IPS-20b (cell line): ENCODE data around the gene TMEM233.

Experiments used
- H3K27ac ChIP-seq: one replicate; pipeline ENCODE4 v1.5.1; 2013; ENCODE audit warnings: low read length
- H3K27me3 ChIP-seq: 2 replicates; pipeline ENCODE4 v1.6.1; 2013; ENCODE audit warnings: mild to moderate bottlenecking, low read length, inconsistent platforms; ENCODE audit not compliant: insufficient read depth
- H3K36me3 ChIP-seq: 2 replicates; pipeline ENCODE4 v1.6.1; 2013; ENCODE audit warnings: low read depth, mild to moderate bottlenecking, inconsistent platforms, low read length, moderate library complexity; ENCODE audit not compliant: insufficient read depth
- H3K4me1 ChIP-seq: 2 replicates; pipeline ENCODE4 v1.6.1; 2013; ENCODE audit warnings: mild to moderate bottlenecking, control low read depth, inconsistent platforms, low read length, moderate library complexity; ENCODE audit not compliant: insufficient read depth
- H3K4me3 ChIP-seq: 2 replicates; pipeline ENCODE4 v1.5.1; 2013; ENCODE audit warnings: mild to moderate bottlenecking, low read length, inconsistent platforms
- H3K9ac ChIP-seq: 2 replicates; pipeline ENCODE4 v1.6.1; 2013; ENCODE audit warnings: low read depth, mild to moderate bottlenecking, inconsistent platforms, low read length, moderate library complexity
- H3K9me3 ChIP-seq: 2 replicates; pipeline ENCODE4 v1.6.1; 2013; ENCODE audit warnings: mild to moderate bottlenecking, low read depth, low read length, inconsistent platforms; ENCODE audit not compliant: insufficient read depth

TMEM233 gene

DNA sequence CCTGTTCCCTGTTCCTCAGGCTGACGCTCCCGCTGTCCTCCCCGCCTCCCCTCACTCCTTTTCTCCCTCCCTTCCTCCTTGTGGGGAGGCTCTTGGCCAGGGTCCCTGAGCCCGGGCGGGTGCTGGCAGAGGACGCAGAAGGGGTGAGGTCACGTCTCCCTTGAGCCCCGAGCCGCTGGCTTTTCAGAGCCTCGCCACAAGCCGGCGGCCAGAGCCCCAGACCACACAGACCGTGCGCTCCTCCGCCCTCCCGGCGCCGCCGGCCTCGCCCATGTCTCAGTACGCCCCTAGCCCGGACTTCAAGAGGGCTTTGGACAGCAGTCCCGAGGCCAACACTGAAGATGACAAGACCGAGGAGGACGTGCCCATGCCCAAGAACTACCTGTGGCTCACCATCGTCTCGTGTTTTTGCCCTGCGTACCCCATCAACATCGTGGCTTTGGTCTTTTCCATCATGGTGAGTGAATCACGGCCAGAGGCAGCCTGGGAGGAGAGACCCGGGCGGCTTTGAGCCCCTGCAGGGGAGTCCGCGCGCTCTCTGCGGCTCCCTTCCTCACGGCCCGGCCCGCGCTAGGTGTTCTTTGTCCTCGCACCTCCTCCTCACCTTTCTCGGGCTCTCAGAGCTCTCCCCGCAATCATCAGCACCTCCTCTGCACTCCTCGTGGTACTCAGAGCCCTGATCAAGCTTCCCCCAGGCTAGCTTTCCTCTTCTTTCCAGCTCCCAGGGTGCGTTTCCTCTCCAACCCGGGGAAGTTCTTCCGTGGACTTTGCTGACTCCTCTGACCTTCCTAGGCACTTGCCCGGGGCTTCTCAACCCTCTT lies at the start of gene TMEM233:
TSS of gene TMEM233 (plus strand) at position 197 of the 821 bp plus-strand sequence. CDS start at position 272, 75 bp downstream.
- H3K4me3 ChIP-seq = peak within 1 kb of the TSS; percentile 80
- no peaks in the 10 kb centered on the region for H3K36me3 ChIP-seq
- H3K27me3 ChIP-seq = peaks cover 95% of the 10 kb centered on the region
- no peak within 1 kb of the TSS for H3K27ac ChIP-seq
- H3K9ac ChIP-seq = peak within 1 kb of the TSS; percentile 37; the same call in 1 of the 2 replicates
- no peaks in the 10 kb centered on the region for H3K9me3 ChIP-seq
- H3K4me1 ChIP-seq = no peaks in the 10 kb centered on the region; the same call in 1 of the 2 replicates

DNA sequence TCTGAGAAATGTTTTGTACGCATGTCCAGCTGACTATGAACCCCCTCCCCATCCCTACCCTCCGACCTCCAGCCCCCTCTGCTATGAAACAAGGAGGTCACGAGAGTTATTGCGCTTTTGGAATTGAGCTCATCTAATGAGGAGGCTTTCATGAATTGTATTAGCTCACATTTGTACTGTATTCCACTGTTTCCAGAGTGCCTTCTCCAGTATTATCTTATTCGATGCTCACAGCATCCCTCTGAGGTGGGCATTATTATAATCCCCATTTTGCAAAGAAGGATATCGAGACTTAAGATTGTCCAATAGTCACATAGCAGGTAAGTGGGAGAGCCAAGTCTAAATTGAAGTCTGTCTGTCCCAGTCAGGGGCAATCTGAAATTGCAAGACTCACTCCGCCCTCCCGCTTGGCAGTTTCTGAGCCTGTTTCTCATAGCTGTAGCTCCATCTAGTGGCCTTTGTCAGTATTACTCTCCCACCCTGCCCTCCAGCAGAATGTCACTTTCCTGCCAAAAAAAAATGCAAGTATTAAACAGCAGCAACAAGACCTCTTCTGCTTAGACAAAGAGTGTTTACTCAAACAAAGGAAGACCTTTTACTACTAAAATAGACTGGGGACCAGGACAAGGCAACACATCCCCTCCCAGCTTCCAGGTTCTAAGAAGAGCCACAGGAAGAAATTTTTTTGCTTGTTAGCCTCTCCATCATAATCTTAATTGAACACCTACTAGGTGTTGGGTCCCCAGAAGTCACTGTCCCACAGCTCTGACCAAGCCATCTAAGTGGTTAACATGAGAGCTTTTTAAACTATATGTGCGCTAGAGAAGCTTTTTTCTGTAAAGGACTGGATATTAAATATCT lies 48.6 kb upstream of the TMEM233 start:
- no peaks in the 10 kb centered on the region for H3K9me3 ChIP-seq
- H3K27me3 ChIP-seq = peaks cover 5% of the 10 kb centered on the region; the same call in 1 of the 2 replicates
- no peak overlapping the region for H3K9ac ChIP-seq
- H3K27ac ChIP-seq = no peak overlapping the region
- no peaks in the 10 kb centered on the region for H3K36me3 ChIP-seq
- no peak overlapping the region for H3K4me3 ChIP-seq
- no peaks in the 10 kb centered on the region for H3K4me1 ChIP-seq

DNA sequence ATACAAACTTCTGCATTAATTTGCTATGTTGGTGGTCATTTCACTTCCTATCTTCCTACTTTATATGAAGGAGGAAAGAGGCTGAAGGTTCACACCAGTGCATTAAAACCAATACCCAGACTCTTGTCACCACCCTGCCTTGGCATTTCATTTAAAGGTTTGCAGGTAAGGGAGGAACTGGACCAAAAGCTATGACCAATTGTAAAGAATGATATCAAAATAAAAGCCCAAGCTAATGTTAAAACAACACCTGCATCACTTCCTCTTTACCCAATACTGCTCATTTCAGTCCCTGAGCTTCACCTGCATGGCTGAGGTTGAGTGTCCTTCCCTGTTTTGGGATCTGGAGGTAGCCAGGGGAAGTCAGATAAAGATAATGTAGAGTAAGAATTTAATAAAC lies 47.2 kb upstream of the TMEM233 start:
- H3K27ac ChIP-seq = no peak overlapping the region
- H3K4me3 ChIP-seq = no peak overlapping the region
- peaks cover 7% of the 10 kb centered on the region; the same call in 1 of the 2 replicates for H3K27me3 ChIP-seq
- no peaks in the 10 kb centered on the region for H3K4me1 ChIP-seq
- no peaks in the 10 kb centered on the region for H3K36me3 ChIP-seq
- no peak overlapping the region for H3K9ac ChIP-seq
- no peaks in the 10 kb centered on the region for H3K9me3 ChIP-seq

DNA sequence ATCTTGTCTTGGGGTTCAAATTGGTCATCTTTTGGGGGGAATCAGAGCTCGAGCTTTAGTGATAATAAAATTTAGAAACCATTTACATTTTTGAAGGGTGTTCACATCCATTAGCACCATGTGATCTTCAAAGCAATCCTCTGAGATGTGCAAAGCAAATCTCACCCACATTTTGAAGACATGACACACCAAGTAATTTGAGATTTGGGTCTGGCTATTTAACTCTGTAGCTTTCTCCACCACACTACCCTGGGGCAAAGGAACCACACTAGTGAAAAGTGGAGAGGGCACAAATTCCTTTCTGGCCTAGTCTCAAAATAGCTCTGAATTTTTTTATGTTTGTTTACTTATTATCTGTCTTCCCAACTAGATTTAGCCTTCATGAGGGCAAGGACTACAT lies 46.6 kb upstream of the TMEM233 start:
- Histone ChIP-seq H3K9ac (no peak overlapping the region), H3K4me1 (no peaks in the 10 kb centered on the region), H3K4me3 (no peak overlapping the region), H3K36me3 (no peaks in the 10 kb centered on the region), H3K27ac (no peak overlapping the region), H3K27me3 (peaks cover 14% of the 10 kb centered on the region; the same call in 1 of the 2 replicates), H3K9me3 (no peaks in the 10 kb centered on the region)

DNA sequence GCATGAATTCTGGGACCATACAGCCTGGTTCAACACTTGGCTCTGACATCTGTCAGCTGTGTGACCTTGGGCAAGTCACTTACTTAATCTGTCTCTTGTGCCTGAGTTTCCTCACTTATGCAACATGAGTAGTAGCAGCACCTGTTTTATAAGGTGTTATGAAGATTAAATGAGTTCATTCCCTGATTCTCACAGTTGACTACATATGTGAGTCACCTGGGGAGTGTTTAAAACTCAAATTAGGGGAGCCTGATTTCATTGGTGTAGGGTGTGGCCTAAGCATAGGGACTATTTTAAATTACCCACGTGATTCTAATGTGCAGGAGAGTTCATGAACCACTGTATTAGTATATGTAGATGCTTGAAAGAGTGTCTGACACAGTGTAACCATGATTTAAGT lies 36.7 kb upstream of the TMEM233 start:
- Histone ChIP-seq H3K27ac (no peak overlapping the region), H3K4me3 (no peak overlapping the region), H3K27me3 (0 out of 2 replicates have a peak, but pooled peaks cover 2% of the 10 kb centered on the region), H3K9ac (no peak overlapping the region), H3K4me1 (no peaks in the 10 kb centered on the region), H3K9me3 (no peaks in the 10 kb centered on the region), H3K36me3 (no peaks in the 10 kb centered on the region)

DNA sequence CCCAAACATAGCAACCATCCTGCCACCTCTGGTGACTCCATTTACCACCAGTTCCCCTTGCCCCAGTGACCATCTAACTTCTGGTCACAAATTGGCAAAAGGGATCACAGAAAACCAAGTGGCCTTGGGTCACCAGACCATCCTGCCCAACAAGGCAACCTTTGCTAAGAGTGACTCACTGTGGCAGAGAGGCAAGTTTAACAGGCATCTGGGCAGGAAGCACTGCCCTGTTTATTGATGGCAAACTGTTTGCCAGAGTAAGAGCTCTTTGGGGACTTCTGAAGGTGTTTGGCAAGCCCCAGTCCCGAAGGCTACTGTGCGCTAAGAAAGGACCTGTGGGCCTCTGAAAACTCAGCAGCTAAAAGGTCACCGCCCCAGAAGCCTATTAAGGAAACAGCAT lies 28.2 kb upstream of the TMEM233 start:
- no peak overlapping the region for H3K27ac ChIP-seq
- no peak overlapping the region for H3K4me3 ChIP-seq
- H3K9me3 ChIP-seq = no peaks in the 10 kb centered on the region
- no peaks in the 10 kb centered on the region for H3K4me1 ChIP-seq
- no peaks in the 10 kb centered on the region for H3K36me3 ChIP-seq
- H3K9ac ChIP-seq = no peak overlapping the region
- no peaks in the 10 kb centered on the region for H3K27me3 ChIP-seq

DNA sequence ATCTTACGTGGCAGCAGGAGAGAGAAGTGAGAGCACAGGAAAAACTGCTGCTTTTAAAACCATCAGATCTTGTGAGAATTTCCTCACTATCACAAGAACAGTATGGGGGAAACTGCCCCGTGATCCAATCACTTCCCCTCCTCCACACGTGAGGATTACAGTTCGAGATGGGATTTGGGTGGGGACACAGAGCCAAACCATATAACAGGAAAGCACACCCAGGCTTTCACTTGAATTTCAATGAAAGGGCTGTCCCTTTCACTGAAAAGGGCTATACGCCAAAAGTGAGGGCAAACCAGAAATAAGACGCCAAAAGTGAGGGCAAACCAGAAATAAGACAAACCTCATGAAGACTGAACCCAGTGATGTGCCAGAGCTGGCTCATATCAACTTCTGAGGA lies 22.8 kb upstream of the TMEM233 start:
- Histone ChIP-seq H3K27me3 (no peaks in the 10 kb centered on the region), H3K36me3 (no peaks in the 10 kb centered on the region), H3K9me3 (no peaks in the 10 kb centered on the region), H3K27ac (no peak overlapping the region), H3K4me3 (no peak overlapping the region), H3K4me1 (no peaks in the 10 kb centered on the region), H3K9ac (no peak overlapping the region)

DNA sequence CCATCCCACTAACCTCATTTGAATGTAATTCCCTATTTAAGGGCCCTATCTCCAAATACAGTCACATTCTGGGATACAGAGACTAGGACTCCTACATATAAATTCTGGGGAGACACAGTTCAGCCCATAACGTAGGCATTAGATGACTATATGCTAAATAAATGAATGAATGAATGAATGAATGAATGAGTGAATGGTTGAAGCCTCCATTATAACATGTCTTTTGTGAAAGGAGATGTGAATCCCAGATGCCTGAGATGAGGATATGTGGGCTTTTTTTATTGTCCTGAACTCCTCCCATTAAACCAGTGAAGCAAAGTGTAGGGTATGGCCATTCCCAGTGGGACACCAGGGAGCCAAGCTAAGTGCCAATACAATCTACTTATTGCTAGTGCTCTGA lies 20.5 kb upstream of the TMEM233 start:
- H3K27ac ChIP-seq = no peak overlapping the region
- no peaks in the 10 kb centered on the region for H3K36me3 ChIP-seq
- H3K9me3 ChIP-seq = no peaks in the 10 kb centered on the region
- H3K4me1 ChIP-seq = no peaks in the 10 kb centered on the region
- H3K27me3 ChIP-seq = no peaks in the 10 kb centered on the region
- H3K9ac ChIP-seq = no peak overlapping the region
- H3K4me3 ChIP-seq = no peak overlapping the region

DNA sequence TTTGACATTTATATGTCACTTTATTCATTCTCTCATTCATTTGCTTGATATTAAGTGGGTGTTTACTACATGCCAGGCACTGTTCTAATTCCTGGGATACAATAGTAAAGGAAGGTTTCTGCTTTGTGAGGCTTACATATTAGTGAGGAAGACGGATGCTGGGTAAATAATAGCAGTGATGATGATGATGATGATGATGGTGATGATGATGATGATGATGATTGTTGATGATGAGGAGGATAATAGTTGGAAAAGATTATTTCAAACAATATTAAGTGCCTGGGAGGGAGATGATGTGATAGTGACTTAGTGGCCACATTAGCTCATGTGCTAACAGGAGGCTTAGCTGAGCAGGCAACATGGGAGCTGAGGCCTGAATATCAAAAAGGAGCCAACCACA lies 19.3 kb upstream of the TMEM233 start:
- H3K4me3 ChIP-seq = no peak overlapping the region
- no peak overlapping the region for H3K27ac ChIP-seq
- no peak overlapping the region for H3K9ac ChIP-seq
- H3K27me3 ChIP-seq = no peaks in the 10 kb centered on the region
- no peaks in the 10 kb centered on the region for H3K9me3 ChIP-seq
- H3K36me3 ChIP-seq = no peaks in the 10 kb centered on the region
- no peaks in the 10 kb centered on the region for H3K4me1 ChIP-seq

DNA sequence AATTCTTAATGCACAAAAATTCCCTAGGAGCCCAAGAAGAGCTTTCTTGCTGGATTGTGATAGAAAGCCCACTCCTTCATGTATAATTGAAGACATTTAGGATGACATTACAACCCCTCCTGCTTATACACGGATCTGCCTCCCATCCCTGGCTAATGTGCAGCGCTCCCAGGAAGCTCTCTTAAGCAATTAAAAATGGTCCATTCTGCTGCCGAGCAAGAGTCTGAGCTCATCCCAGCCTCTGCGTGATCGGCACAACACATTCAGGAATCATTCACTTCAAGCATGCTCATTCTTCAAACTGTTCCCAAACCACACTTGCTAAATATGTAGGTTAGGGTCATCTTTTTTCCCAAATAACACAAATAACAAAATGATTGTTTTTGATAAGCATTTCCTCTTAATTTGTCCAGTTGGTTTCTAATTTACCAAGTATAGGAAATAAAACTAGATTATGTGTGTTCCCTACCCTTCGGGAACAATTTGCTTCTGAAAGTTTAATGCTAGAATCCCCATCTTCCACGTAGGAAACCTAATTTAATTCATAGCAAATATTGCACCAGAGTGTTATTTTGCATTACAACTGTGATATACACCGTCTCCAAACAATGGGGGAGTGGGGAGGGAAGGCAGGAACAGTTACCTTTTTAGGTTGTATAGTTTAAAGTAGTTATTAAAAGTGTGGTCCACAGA lies 17.3 kb upstream of the TMEM233 start:
- Histone ChIP-seq H3K27me3 (no peaks in the 10 kb centered on the region), H3K9ac (no peak overlapping the region), H3K4me3 (no peak overlapping the region), H3K27ac (no peak overlapping the region), H3K4me1 (no peaks in the 10 kb centered on the region), H3K9me3 (no peaks in the 10 kb centered on the region), H3K36me3 (no peaks in the 10 kb centered on the region)

DNA sequence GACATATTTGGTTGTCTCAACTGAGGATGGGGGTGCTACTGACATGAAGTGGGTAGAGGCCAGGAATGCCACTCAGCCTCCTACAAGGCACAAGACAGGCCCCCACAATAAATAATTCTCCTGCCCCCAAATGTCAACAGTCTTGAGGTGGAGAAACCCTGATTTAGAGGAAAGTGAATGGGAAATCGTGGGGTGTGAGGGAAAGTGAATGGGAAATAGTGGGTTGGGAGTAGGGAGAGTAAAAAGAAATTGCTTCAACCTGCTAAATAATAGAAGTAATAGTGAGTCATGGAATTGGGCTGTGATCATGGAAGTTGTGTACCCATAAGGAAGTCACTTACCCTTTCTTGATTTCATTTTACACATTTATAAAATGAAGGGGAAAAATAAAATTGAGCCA lies 16.7 kb upstream of the TMEM233 start:
- no peaks in the 10 kb centered on the region for H3K4me1 ChIP-seq
- no peak overlapping the region for H3K9ac ChIP-seq
- no peak overlapping the region for H3K27ac ChIP-seq
- no peaks in the 10 kb centered on the region; the same call in 1 of the 2 replicates for H3K27me3 ChIP-seq
- H3K4me3 ChIP-seq = no peak overlapping the region
- no peaks in the 10 kb centered on the region for H3K36me3 ChIP-seq
- no peaks in the 10 kb centered on the region for H3K9me3 ChIP-seq
